GM23248 (cell line): ENCODE data around the gene MEI1.

Source experiments
- EZH2 ChIP-seq: fragments of 200-600 bp; sonication (generic); IDR thresholded peaks from 2 replicates; pipeline ENCODE4 v1.6.1; 2018; ENCODE audit warnings: antibody characterized with exemption, mild to moderate bottlenecking; ENCODE audit not compliant: insufficient read depth, poor library complexity, severe bottlenecking
- EZH2phosphoT487 ChIP-seq: fragments of 200-600 bp; sonication (generic); IDR thresholded peaks from 2 replicates; pipeline ENCODE4 v1.6.1; 2018; ENCODE audit warnings: antibody characterized with exemption, moderate library complexity, mild to moderate bottlenecking, low read depth; ENCODE audit not compliant: insufficient read depth

DNA sequence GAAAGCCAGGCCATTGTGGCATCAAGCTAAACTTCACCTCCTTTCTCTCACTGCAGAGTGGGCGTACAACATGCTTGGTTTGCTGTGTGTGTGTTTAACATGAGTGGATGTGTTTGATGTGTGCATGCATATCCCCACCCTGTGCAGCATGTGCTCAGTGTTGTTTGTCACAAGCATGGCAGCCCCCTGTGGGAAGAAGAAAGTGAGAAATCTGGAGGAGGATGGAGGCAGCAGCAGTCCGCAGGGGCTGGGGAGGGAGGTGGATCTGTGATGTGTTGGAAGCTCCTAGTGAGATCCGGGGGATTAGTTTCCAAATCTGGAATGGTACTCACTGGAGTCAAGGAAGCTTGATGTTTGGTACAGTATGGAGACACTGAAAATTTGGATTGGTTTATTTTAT lies 77.1 kb downstream of the MEI1 start:
- no peak for TF ChIP-seq EZH2
- no peak for TF ChIP-seq EZH2phosphoT487
